ENCODE data around the gene ZCCHC24. TPM values are rescaled to one million over a fixed set of nuclear protein-coding genes. Genes with fewer than 3 reads are reported as not detected.

ZCCHC24 gene
- total RNA-seq, 3 donors from 2014 or later (not counting 1 experiment from before 2014, with no cell fraction given) = 2.8 to 4.0 (median 3.6) TPM

DNA sequence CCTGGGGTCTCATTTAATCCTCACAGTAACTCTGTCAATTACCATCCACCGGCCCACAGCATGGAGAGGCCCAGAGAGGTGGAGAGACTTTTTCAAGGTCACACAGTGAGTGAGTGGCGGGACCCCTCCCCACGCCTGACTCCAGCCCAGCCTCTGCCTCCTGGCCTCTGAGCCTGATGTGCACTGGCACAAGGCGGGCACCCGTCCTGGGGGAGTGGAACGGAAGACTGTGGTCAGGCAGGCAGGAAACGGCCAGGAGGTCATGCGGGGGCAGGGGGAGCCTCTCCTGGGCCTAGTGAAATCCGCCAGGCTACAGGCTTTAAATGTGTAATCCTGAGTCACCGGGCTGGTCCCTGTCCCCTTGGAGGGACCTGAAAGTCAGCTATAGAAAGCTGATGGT lies 32.2 kb downstream of the ZCCHC24 start:
- peak in 2 of 3 donors; percentile 57 to 64 for ATAC-seq
- Mint-ChIP-seq H3K4me3 (peak overlapping the region; percentile 69), H3K4me1 (peaks cover 28 to 39% of the 10 kb centered on the region in 2 donors), H3K27ac (peak overlapping the region; percentile 65 to 85), H3K27me3 (ENCODE audit: low read depth in 2 of 2) (no peaks in the 10 kb centered on the region), H3K36me3 (no peaks in the 10 kb centered on the region), H3K9me3 (no peaks in the 10 kb centered on the region)
- Histone ChIP-seq H3K27me3 (ENCODE audit: control insufficient read depth, insufficient read depth, low read length) (no peaks in the 10 kb centered on the region), H3K36me3 (ENCODE audit: control insufficient read depth, insufficient read depth, low read length) (no peaks in the 10 kb centered on the region), H3K4me1 (ENCODE audit: control insufficient read depth, insufficient read depth, low read length) (peaks cover 15% of the 10 kb centered on the region), H3K9me3 (ENCODE audit: control insufficient read depth, insufficient read depth, low read length) (no peaks in the 10 kb centered on the region), H3K27ac (ENCODE audit: low read length) (no peak overlapping the region), H3K4me3 (ENCODE audit: low read length) (no peak overlapping the region)
- 36% methylated on average over 10 of the region's 10 CpGs for WGBS (ENCODE audit: insufficient coverage)
- intact Hi-C loops (cut with micrococcal nuclease) = no loop called here
- no peak for DNase-seq
- TF ChIP-seq, protein P1, sequence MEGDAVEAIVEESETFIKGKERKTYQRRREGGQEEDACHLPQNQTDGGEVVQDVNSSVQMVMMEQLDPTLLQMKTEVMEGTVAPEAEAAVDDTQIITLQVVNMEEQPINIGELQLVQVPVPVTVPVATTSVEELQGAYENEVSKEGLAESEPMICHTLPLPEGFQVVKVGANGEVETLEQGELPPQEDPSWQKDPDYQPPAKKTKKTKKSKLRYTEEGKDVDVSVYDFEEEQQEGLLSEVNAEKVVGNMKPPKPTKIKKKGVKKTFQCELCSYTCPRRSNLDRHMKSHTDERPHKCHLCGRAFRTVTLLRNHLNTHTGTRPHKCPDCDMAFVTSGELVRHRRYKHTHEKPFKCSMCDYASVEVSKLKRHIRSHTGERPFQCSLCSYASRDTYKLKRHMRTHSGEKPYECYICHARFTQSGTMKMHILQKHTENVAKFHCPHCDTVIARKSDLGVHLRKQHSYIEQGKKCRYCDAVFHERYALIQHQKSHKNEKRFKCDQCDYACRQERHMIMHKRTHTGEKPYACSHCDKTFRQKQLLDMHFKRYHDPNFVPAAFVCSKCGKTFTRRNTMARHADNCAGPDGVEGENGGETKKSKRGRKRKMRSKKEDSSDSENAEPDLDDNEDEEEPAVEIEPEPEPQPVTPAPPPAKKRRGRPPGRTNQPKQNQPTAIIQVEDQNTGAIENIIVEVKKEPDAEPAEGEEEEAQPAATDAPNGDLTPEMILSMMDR (IDR thresholded peaks at IDR 0.05) = no peak

DNA sequence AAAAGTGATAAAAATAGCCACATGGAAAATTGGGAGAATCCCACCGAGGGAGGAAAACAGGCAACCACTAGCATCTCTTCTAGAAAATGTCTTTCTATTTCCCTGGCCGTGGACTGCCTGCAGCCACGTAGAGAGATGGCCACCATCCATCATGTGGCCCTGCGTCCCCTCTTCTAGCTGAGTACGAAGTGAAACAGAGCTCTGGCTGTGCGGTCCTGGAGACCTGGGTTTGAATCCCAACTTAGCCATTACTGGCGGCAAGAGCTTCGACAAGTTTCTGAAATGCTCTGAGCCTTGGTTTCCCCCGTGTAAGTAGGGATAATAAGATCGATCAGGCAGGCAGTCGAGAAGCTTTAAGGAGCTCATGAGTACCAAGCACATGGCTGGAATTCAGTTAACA lies 32.9 kb downstream of the ZCCHC24 start:
- no peaks in the 10 kb centered on the region for H3K27me3 Mint-ChIP-seq (ENCODE audit: low read depth in 2 of 2)
- Histone ChIP-seq H3K27me3 (ENCODE audit: control insufficient read depth, insufficient read depth, low read length) (no peaks in the 10 kb centered on the region), H3K36me3 (ENCODE audit: control insufficient read depth, insufficient read depth, low read length) (no peaks in the 10 kb centered on the region), H3K27ac (ENCODE audit: low read length) (no peak overlapping the region), H3K9me3 (ENCODE audit: control insufficient read depth, insufficient read depth, low read length) (no peaks in the 10 kb centered on the region), H3K4me3 (ENCODE audit: low read length) (no peak overlapping the region), H3K4me1 (ENCODE audit: control insufficient read depth, insufficient read depth, low read length) (peaks cover 15% of the 10 kb centered on the region)
- WGBS (ENCODE audit: insufficient coverage) = 96% methylated on average over 11 of the region's 11 CpGs
- H3K36me3 Mint-ChIP-seq = no peaks in the 10 kb centered on the region
- no peak overlapping the region for H3K27ac Mint-ChIP-seq
- intact Hi-C loops (cut with micrococcal nuclease) = no loop called here
- H3K9me3 Mint-ChIP-seq = no peaks in the 10 kb centered on the region
- peaks cover 28 to 38% of the 10 kb centered on the region in 2 donors for H3K4me1 Mint-ChIP-seq
- ATAC-seq (no peak), DNase-seq (no peak)
- TF ChIP-seq, protein P1 (IDR thresholded peaks at IDR 0.05) = no peak
- no peak overlapping the region for H3K4me3 Mint-ChIP-seq

DNA sequence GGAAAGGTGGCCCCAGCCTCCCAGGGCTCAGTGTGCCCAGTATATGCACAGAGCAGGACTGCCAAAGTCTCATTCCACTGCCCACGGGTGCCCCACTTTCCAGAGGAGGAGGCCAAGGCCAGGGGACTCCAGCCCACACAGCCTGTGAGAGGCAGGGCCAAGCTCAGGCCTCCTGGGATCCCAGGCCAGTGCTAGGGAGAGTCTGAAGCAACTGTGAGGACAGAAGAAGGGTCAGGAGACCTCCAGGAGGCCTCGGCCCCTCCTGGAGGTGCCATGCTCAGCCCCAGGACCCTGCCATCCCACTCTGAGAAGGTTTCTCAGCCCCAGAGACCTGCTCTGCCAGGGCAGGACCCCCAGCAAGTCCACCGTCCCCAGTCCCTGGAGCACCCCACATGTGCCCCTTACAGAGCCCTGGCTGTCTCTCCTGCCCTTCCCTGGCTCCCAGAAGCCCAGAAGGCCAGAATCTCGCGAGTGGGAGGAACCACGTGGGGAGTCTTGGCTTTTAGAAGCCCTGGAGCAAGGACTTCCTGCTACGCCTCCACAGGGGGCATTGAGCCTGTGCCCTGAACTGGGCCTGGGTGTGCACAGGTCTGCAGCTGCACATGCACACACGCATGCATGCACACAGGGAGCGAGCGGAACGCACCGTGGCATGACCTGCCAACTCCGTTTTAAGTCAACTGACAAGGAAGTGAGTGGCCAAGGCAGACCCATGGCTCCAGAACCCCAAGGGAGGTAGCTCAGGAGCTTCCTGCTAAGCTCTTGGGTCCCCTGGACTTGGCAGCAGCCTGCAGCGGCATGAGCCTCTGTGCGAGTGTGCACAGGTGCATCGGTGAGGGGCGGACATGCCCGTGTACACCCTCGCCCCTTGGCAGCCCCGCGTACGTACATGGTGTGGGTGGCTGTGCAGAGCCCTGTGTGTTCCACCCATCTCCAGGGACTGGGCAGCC lies 33.6 kb downstream of the ZCCHC24 start:
- Mint-ChIP-seq H3K36me3 (no peaks in the 10 kb centered on the region), H3K4me3 (no peak overlapping the region), H3K4me1 (peaks cover 28 to 35% of the 10 kb centered on the region in 2 donors), H3K27ac (no peak overlapping the region), H3K27me3 (ENCODE audit: low read depth in 2 of 2) (no peaks in the 10 kb centered on the region), H3K9me3 (no peaks in the 10 kb centered on the region)
- peaks cover 15% of the 10 kb centered on the region for H3K4me1 ChIP-seq (ENCODE audit: control insufficient read depth, insufficient read depth, low read length)
- WGBS (ENCODE audit: insufficient coverage) = 91% methylated on average over 22 of the region's 22 CpGs
- H3K36me3 ChIP-seq (ENCODE audit: control insufficient read depth, insufficient read depth, low read length) = no peaks in the 10 kb centered on the region
- ATAC-seq (no peak), DNase-seq (no peak)
- no peaks in the 10 kb centered on the region for H3K9me3 ChIP-seq (ENCODE audit: control insufficient read depth, insufficient read depth, low read length)
- no peak overlapping the region for H3K27ac ChIP-seq (ENCODE audit: low read length)
- no peak overlapping the region for H3K4me3 ChIP-seq (ENCODE audit: low read length)
- TF ChIP-seq, protein P1 (IDR thresholded peaks at IDR 0.05) = no peak
- no peaks in the 10 kb centered on the region for H3K27me3 ChIP-seq (ENCODE audit: control insufficient read depth, insufficient read depth, low read length)
- intact Hi-C loops (cut with micrococcal nuclease) = no loop called here

Measured in natural killer cell (primary cell).